ENCODE data around the gene NUP62.
A peak's percentile ranks its signal among the peaks of the same experiment; 100 is the strongest.
"Not testable (repeated sequence)": the region's sequence is repeated elsewhere in the genome, so short reads cannot be mapped to it uniquely, and the experiment has no call there.

NUP62 gene, protein sequence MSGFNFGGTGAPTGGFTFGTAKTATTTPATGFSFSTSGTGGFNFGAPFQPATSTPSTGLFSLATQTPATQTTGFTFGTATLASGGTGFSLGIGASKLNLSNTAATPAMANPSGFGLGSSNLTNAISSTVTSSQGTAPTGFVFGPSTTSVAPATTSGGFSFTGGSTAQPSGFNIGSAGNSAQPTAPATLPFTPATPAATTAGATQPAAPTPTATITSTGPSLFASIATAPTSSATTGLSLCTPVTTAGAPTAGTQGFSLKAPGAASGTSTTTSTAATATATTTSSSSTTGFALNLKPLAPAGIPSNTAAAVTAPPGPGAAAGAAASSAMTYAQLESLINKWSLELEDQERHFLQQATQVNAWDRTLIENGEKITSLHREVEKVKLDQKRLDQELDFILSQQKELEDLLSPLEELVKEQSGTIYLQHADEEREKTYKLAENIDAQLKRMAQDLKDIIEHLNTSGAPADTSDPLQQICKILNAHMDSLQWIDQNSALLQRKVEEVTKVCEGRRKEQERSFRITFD

DNA sequence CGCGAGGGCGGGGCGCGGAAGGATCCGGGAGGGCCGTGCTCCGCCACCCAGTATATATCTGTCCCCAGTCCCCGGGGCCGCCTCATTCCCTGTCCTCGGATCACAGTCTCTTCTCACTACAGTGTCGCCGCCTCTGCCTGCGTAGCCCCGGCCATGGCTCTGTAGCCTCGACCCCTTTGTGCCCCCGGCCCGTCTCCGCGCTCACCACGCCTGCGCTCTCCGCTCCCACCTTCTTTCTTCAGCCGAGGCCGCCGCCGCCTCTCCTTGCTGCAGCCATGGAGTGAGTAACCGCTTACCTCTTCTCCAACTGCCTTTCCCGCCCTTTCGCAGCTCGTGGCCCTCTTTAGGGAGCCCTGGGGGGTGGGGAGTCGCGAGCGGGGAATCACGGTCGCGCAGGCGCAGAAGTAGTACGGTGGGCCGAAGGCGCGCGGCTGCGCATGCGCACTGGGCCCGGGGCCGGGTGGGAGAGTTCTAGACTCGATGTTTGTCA is at the start of gene NUP62, which contains the start of gene ATF5:
NUP62 (minus strand) TSS at position 384 of the 490 bp plus-strand sequence. CDS start 19,697 bp downstream, outside the sequence.
ATF5 (plus strand) TSS at position 85 of the 490 bp plus-strand sequence. CDS start 1,646 bp downstream, outside the sequence.
- H3K4me3 ChIP-seq (ENCODE audit: low read depth, low read length), result peak within 1 kb of the TSS; percentile 79

GRCh38 chr19:49978324-49978723 is 49.0 kb upstream of the NUP62 start:
- H3K4me3 ChIP-seq (ENCODE audit: low read depth, low read length), result no peak overlapping the region

DNA sequence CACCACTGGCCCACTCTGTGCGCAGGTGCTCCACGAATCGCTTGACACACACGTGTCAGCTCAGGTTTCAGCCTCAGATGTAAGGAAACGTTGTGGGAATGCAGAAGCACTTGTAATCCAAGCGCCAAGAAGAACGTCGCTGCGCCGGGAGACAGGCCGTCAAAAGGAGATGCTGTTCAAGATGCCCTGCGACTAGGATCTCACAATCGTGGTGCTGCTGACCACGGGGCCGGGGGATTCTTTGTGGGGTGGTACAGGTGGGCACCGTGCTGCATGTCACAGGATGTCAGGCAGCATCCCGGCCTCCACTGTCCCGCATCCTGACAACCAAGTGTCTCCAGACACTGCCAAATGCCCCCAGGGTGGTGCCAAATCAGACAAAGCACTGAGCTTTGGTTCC is 48.6 kb upstream of the NUP62 start:
- no peak overlapping the region for H3K4me3 ChIP-seq (ENCODE audit: low read depth, low read length)

GRCh38 chr19:49977076-49977475 is 47.8 kb upstream of the NUP62 start:
- no peak overlapping the region for H3K4me3 ChIP-seq (ENCODE audit: low read depth, low read length)

GRCh38 chr19:49976496-49976895 is 47.2 kb upstream of the NUP62 start:
- no peak overlapping the region for H3K4me3 ChIP-seq (ENCODE audit: low read depth, low read length)

DNA sequence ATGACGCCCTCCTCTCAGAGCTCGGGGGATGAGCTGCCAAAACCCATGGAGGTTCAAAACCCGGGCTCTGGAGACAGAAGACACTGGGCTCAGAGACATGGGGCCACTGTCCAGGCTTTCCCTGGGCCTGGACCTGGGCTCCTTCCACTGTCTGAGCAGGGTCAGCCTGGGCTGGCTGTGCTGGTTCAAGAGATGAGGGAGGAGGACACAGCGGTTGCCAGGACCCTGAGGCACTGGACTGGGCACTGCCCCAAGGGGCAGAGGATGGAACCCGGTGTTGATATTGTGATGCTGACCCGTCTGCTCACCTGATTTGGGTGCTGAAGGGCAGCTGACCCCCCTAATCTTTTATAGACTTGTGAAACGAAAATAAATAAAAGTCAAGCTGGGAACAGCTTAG is 45.7 kb upstream of the NUP62 start:
- H3K4me3 ChIP-seq (ENCODE audit: low read depth, low read length), result no peak overlapping the region

GRCh38 chr19:49973987-49974386 is 44.7 kb upstream of the NUP62 start:
- no peak overlapping the region for H3K4me3 ChIP-seq (ENCODE audit: low read depth, low read length)

GRCh38 chr19:49972841-49973240 is 43.5 kb upstream of the NUP62 start:
- no peak overlapping the region for H3K4me3 ChIP-seq (ENCODE audit: low read depth, low read length)

- H3K4me3 ChIP-seq (ENCODE audit: low read depth, low read length), result no peak overlapping the region
These were observed 42.7 kb upstream of the NUP62 start for GRCh38 chr19:49971991-49972411.

GRCh38 chr19:49969355-49969754 is 40.1 kb upstream of the NUP62 start:
- H3K4me3 ChIP-seq (ENCODE audit: low read depth, low read length), result not testable (repeated sequence)

- H3K4me3 ChIP-seq (ENCODE audit: low read depth, low read length), result no peak overlapping the region
These were observed 39.1 kb upstream of the NUP62 start for GRCh38 chr19:49968279-49968922.

DNA sequence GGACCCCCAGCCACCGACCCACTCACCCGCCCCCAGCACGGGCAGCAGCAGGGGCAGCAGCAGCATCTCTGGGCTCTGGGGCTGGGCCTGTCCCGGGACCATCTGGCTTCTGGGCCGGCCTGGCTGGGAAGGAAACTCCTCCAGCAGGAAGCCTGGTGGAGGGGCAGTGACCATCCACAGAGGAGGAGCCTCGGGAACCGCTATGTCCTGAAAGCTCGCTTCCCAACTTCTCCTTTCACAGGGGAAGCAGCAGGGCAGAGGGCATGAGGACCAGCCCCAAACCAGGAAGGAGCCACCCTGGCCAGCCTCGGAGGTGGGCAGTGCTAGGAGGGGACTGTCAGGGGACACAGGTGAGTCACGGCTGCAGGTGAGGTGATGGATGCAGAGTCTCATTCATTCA is 31.7 kb upstream of the NUP62 start, which contains the start of gene SIGLEC11:
SIGLEC11 (minus strand) TSS at position 193 of the 400 bp plus-strand sequence; CDS start at position 102, 91 bp downstream.
- H3K4me3 ChIP-seq (ENCODE audit: low read depth, low read length), result not testable (repeated sequence)

GRCh38 chr19:49959892-49960291 is 30.6 kb upstream of the NUP62 start:
- H3K4me3 ChIP-seq (ENCODE audit: low read depth, low read length), result not testable (repeated sequence)

DNA sequence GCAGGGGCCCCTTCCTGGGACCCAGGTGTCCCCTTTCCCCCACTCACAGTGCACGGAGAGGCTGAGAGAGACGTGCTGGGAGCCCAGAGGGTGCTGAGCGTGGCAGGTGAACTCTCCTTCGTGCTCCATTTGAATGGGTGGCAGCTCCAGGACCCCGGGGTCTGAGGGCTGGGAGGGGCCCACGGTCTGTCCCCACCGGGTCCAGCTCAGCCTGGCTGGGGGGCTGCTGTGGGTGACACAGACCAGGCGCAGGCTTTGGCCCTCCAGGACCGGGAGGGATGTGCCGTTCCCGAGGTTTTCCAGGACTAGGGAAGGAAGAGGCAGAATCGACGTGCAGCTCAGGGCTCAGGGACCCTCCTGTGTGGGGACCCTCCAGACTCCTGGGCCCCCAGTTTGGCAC is 29.3 kb upstream of the NUP62 start:
- not testable (repeated sequence) for H3K4me3 ChIP-seq (ENCODE audit: low read depth, low read length)

DNA sequence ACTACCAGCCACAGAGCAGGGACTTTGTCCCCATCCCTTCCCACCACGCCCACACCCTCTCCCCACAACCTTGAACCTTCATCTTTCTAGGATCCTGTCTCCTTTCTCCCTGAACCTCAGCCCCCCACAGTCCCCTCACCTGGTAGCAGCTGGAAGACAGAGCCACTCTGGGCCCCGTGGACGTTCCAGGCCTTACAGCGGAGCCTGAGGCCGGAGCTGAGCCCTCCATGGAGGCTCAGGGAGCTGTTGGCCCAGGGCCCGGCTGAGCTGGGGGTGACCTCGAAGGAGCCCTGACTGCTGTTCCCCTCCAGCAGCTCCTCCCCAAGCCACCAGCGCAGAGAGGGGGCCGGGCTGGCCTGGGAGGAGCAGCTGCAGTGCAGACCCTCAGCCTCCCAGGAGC is 28.8 kb upstream of the NUP62 start:
- H3K4me3 ChIP-seq (ENCODE audit: low read depth, low read length), result not testable (repeated sequence)

DNA sequence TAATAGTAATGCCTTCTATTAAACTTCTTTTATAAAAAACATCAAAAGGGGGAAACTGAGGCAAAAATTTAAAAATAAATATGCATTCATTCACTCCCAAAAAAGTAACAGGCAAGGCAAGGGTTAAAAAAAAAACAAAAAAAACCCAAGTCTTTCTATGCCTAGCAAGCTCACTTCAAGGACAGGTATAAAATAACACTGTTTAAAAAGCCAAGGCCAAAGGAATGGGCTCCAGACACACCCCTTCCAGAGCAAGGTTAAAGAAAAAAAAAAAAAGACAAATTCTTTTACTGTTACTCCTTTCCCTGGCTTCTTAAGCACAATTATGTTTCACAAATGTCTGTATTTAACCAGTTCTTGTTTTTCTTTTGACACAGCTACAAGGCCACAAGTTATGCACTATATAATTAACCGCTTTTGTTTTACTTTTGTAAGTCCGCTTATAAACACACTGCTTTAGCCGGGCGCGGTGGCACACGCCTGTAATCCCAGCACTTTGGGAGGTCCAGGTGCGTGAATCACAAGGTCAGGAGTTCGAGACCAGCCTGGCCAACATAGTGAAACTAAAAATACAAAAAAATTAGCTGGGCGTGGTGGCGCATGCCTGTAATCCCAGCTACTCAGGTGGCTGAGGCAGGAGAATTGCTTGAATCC is 28.1 kb upstream of the NUP62 start:
- no peak overlapping the region for H3K4me3 ChIP-seq (ENCODE audit: low read depth, low read length)

DNA sequence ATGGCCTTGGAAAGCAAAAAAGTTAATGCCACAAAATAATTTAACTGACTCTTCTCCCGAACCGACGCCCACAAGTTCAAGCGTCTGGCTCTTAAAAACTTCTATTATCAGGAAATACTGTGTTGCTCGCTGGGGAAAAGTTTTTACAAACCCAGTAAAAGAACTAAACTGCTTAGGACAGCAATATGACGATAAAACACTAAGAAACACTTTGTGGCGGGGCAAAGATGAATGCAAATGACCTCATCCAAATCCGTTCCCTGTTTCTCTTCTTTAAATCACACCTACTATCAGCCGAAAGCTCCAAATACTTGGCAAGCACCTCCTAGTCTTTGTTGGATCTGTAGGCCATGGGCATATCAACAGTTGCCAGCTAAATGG is 26.8 kb upstream of the NUP62 start:
- H3K4me3 ChIP-seq (ENCODE audit: low read depth, low read length), result no peak overlapping the region

DNA sequence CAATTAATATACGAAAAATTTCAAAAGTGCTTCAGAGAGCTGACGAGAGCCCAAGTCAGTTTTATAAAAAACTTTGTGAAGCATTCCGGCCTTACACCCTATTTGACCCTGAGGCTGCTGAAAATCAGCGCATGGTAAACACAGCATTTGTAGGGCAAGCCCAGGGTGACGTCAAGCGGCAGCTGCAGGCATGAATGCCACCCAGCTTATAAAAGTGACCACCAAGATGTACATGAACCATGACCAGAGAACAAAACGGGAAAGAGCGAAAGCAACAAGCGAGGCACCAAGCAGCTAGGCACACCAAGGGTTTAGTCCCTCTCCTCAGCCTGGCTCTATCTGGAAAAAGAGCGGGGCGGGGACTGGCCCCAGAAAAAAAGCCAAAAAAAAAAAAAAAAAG is 25.6 kb upstream of the NUP62 start:
- no peak overlapping the region for H3K4me3 ChIP-seq (ENCODE audit: low read depth, low read length)

- H3K4me3 ChIP-seq (ENCODE audit: low read depth, low read length), result no peak overlapping the region
These were observed 25.0 kb upstream of the NUP62 start for GRCh38 chr19:49954092-49954829.

GRCh38 chr19:49953416-49953815 is 24.1 kb upstream of the NUP62 start:
- no peak overlapping the region for H3K4me3 ChIP-seq (ENCODE audit: low read depth, low read length)

DNA sequence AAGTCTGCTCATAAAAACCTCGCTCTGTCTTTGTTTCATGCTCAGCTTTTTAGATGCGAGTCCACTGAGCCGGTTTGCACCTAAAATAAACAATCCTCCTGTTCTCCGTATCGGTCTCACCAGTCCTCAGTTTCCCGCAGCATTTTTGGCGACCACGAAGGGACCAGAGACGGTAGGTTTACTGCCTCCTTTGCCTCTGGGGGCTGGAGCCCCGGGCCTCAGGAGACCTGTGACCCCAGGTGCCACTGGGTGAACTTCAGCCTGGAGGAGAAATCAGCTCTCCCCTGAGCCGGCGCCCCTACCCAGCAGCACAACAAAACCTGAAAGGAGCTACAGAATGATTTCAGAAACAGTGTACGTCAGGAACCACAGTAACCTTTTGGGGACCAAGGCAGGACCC is 23.6 kb upstream of the NUP62 start:
- no peak overlapping the region for H3K4me3 ChIP-seq (ENCODE audit: low read depth, low read length)
